Astrocyte (in vitro differentiated cells and primary cell): ENCODE results near the gene SOX13. TPM values are rescaled to one million over a fixed set of nuclear protein-coding genes. Genes with fewer than 3 reads are reported as not detected.

Source experiments
- DNase-seq: peaks from one replicate; pipeline ENCODE4 v3.0.0-alpha.2; 2010; ENCODE audit warnings: low read depth
- FAIRE-seq: peaks from 2 replicates; lab custom pipeline; 2011; peaks lifted over from hg19 to GRCh38; lab: Jason Lieb, UNC
- H2AFZ ChIP-seq: 2 replicates; pipeline ENCODE4 v1.6.0; 2012; ENCODE audit warnings: low read depth, low read length, inconsistent platforms
- H3K27ac ChIP-seq: 2 replicates; pipeline ENCODE4 v1.5.1; 2011; ENCODE audit warnings: low read depth, low read length, inconsistent platforms
- H3K27me3 ChIP-seq: 2 replicates; pipeline ENCODE4 v1.6.0; 2011; ENCODE audit warnings: low read length, inconsistent platforms; ENCODE audit not compliant: insufficient read depth
- H3K36me3 ChIP-seq: 2 replicates; pipeline ENCODE4 v1.5.1; 2011; ENCODE audit warnings: low read length, inconsistent platforms; ENCODE audit not compliant: insufficient read depth
- H3K4me1 ChIP-seq: 2 replicates; pipeline ENCODE4 v1.5.1; 2011; ENCODE audit warnings: low read length, inconsistent platforms; ENCODE audit not compliant: insufficient read depth
- H3K4me2 ChIP-seq: 2 replicates; pipeline ENCODE4 v1.6.0; 2012; ENCODE audit warnings: low read length, inconsistent platforms
- H3K4me3 ChIP-seq: 2 replicates; pipeline ENCODE4 v1.5.1; 2011; ENCODE audit warnings: low read depth, mild to moderate bottlenecking, low read length, inconsistent platforms; ENCODE audit not compliant: insufficient read depth
- H3K79me2 ChIP-seq: 2 replicates; pipeline ENCODE4 v1.6.0; 2012; ENCODE audit warnings: mild to moderate bottlenecking, low read length, inconsistent platforms; ENCODE audit not compliant: insufficient read depth
- H3K9ac ChIP-seq: 2 replicates; pipeline ENCODE4 v1.6.0; 2012; ENCODE audit warnings: mild to moderate bottlenecking, low read length, inconsistent platforms
- H3K9me3 ChIP-seq: 2 replicates; pipeline ENCODE4 v1.5.1; 2012; ENCODE audit warnings: low read depth, mild to moderate bottlenecking, low read length, inconsistent platforms; ENCODE audit not compliant: insufficient read depth
- H4K20me1 ChIP-seq: 2 replicates; pipeline ENCODE4 v1.6.0; 2012; ENCODE audit warnings: low read length, inconsistent platforms; ENCODE audit not compliant: insufficient read depth
- H3K27ac Mint-ChIP-seq: one replicate; pipeline ENCODE4 v1.8.0; 2021; ENCODE audit warnings: mild to moderate bottlenecking, mixed read lengths; ENCODE audit not compliant: unreplicated experiment
- H3K27me3 Mint-ChIP-seq: one replicate; pipeline ENCODE4 v1.8.0; 2021; ENCODE audit warnings: low read depth, mixed read lengths; ENCODE audit not compliant: unreplicated experiment
- H3K36me3 Mint-ChIP-seq: one replicate; pipeline ENCODE4 v1.8.0; 2021; ENCODE audit warnings: low read depth, mixed read lengths; ENCODE audit not compliant: unreplicated experiment
- H3K4me1 Mint-ChIP-seq: one replicate; pipeline ENCODE4 v1.8.0; 2021; ENCODE audit warnings: low read depth, mixed read lengths; ENCODE audit not compliant: unreplicated experiment
- H3K4me3 Mint-ChIP-seq: one replicate; pipeline ENCODE4 v1.8.0; 2021; ENCODE audit warnings: mild to moderate bottlenecking, moderate library complexity, mixed read lengths; ENCODE audit not compliant: unreplicated experiment
- H3K9me3 Mint-ChIP-seq: one replicate; pipeline ENCODE4 v1.8.0; 2021; ENCODE audit warnings: mild to moderate bottlenecking, mixed read lengths; ENCODE audit not compliant: unreplicated experiment
- CTCF ChIP-seq: IDR thresholded peaks from 2 replicates; pipeline ENCODE4 v1.5.1; 2011; ENCODE audit warnings: low read depth, mild to moderate bottlenecking, inconsistent platforms, low read length, moderate library complexity; ENCODE audit not compliant: insufficient read depth
- EZH2 ChIP-seq: IDR thresholded peaks from 2 replicates; pipeline ENCODE4 v1.6.1; 2012; ENCODE audit warnings: mild to moderate bottlenecking, low read length, inconsistent platforms; ENCODE audit not compliant: insufficient read depth
- total RNA-seq: library from RNA; stranded (reverse); gene quantifications from 2 replicates; pipeline ENCODE4 v1.2.1, GENCODE V29; 2021

SOX13 gene
- total RNA-seq, 1 donor from 2014 or later, result 12.4 TPM

- Histone ChIP-seq H3K4me1 (peaks cover 9% of the 10 kb centered on the region), H3K79me2 (peaks cover 10% of the 10 kb centered on the region), H3K9me3 (no peaks in the 10 kb centered on the region), H3K4me2 (peak overlapping the region; percentile 99), H3K27ac (no peak overlapping the region), H2AFZ (peak overlapping the region; percentile 92), H3K27me3 (peaks cover 2% of the 10 kb centered on the region), H4K20me1 (peaks cover 11% of the 10 kb centered on the region), H3K9ac (peak overlapping the region; percentile 74), H3K4me3 (peak overlapping the region; percentile 79), H3K36me3 (no peaks in the 10 kb centered on the region)
- TF ChIP-seq CTCF (no peak), EZH2 (no peak)
- H3K9me3 Mint-ChIP-seq, result peaks cover 3% of the 10 kb centered on the region
- no peak for DNase-seq
- H3K27me3 Mint-ChIP-seq, result peaks cover 8% of the 10 kb centered on the region
- peak overlapping the region; percentile 83 for H3K27ac Mint-ChIP-seq
- no peaks in the 10 kb centered on the region for H3K36me3 Mint-ChIP-seq
- peak overlapping the region; percentile 95 for H3K4me3 Mint-ChIP-seq
- peaks cover 11% of the 10 kb centered on the region for H3K4me1 Mint-ChIP-seq
- FAIRE-seq, result no peak
Observed at GRCh38 chr1:204073837-204074273, 940 bp downstream of the SOX13 start.

GRCh38 chr1:204074274-204075138, 1.6 kb downstream of the SOX13 start:
- Histone ChIP-seq H3K9ac (peak overlapping the region; percentile 74), H4K20me1 (peaks cover 11% of the 10 kb centered on the region), H3K79me2 (peaks cover 10% of the 10 kb centered on the region), H2AFZ (peak overlapping the region; percentile 92), H3K4me2 (peak overlapping the region; percentile 99), H3K27me3 (peaks cover 2% of the 10 kb centered on the region), H3K9me3 (no peaks in the 10 kb centered on the region), H3K4me3 (peak overlapping the region; percentile 79), H3K27ac (no peak overlapping the region), H3K4me1 (peaks cover 10% of the 10 kb centered on the region), H3K36me3 (no peaks in the 10 kb centered on the region)
- FAIRE-seq (no peak), DNase-seq (peak; percentile 55)
- H3K9me3 Mint-ChIP-seq, result no peaks in the 10 kb centered on the region
- H3K27ac Mint-ChIP-seq, result peak overlapping the region; percentile 66
- H3K36me3 Mint-ChIP-seq, result no peaks in the 10 kb centered on the region
- peaks cover 11% of the 10 kb centered on the region for H3K4me1 Mint-ChIP-seq
- H3K27me3 Mint-ChIP-seq, result peaks cover 8% of the 10 kb centered on the region
- no peak for TF ChIP-seq EZH2
- H3K4me3 Mint-ChIP-seq, result peak overlapping the region; percentile 95

- Mint-ChIP-seq H3K36me3 (no peaks in the 10 kb centered on the region), H3K27me3 (peaks cover 3% of the 10 kb centered on the region), H3K4me1 (peaks cover 15% of the 10 kb centered on the region), H3K4me3 (peak overlapping the region; percentile 95), H3K27ac (peak overlapping the region; percentile 36), H3K9me3 (no peaks in the 10 kb centered on the region)
- peak overlapping the region; percentile 74 for H3K9ac ChIP-seq
- FAIRE-seq (no peak), DNase-seq (no peak)
- no peaks in the 10 kb centered on the region for H3K36me3 ChIP-seq
- H3K27me3 ChIP-seq, result peaks cover 2% of the 10 kb centered on the region
- no peak for TF ChIP-seq CTCF
- TF ChIP-seq EZH2, result peak; percentile 37
- H3K4me2 ChIP-seq, result peak overlapping the region; percentile 99
- H2AFZ ChIP-seq, result peak overlapping the region; percentile 92
- no peak overlapping the region for H3K27ac ChIP-seq
- H3K4me3 ChIP-seq, result peak overlapping the region; percentile 79
- no peaks in the 10 kb centered on the region for H3K9me3 ChIP-seq
- peaks cover 14% of the 10 kb centered on the region for H3K79me2 ChIP-seq
- H3K4me1 ChIP-seq, result peaks cover 16% of the 10 kb centered on the region
- peaks cover 11% of the 10 kb centered on the region for H4K20me1 ChIP-seq
Observed at GRCh38 chr1:204075139-204075521, 2.2 kb downstream of the SOX13 start.
